ENCODE data around the gene CIZ1. TPM values are rescaled to one million over a fixed set of nuclear protein-coding genes. Genes with fewer than 3 reads are reported as not detected.

CIZ1 gene
- total and polyA plus RNA-seq, 3 donors from 2014 or later = 114 to 159 (median 115) TPM

GRCh38 chr9:128218172-128218517 lies 26.8 kb upstream of the CIZ1 start:
- no peaks in the 10 kb centered on the region for H3K9me3 ChIP-seq
- no peak for TF ChIP-seq POLR2A (IDR thresholded peaks at IDR 0.05)
- TF ChIP-seq CTCF (IDR thresholded peaks at IDR 0.05) = no peak
- no peaks in the 10 kb centered on the region for H3K4me1 ChIP-seq
- no peak for DNase-seq
- H3K27me3 ChIP-seq = no peaks in the 10 kb centered on the region
- H3K36me3 ChIP-seq (ENCODE audit: low read depth, missing control alignments) = no peaks in the 10 kb centered on the region
- peak overlapping the region in 1 of 2 donors; percentile 9 for H3K4me3 ChIP-seq
- intact Hi-C loops (cut with DNase I; ENCODE audit: low total_unique reads) = no loop called here
- H3K27ac ChIP-seq = no peak overlapping the region
- 59 to 61% methylated on average over 11 of the region's 11 CpGs for WGBS, 2 donors

GRCh38 chr9:128216781-128217553 lies 25.6 kb upstream of the CIZ1 start:
- no peaks in the 10 kb centered on the region for H3K27me3 ChIP-seq
- H3K36me3 ChIP-seq (ENCODE audit: low read depth, missing control alignments) = no peaks in the 10 kb centered on the region
- DNase-seq = no peak
- intact Hi-C loops (cut with DNase I; ENCODE audit: low total_unique reads) = no loop called here
- no peaks in the 10 kb centered on the region for H3K9me3 ChIP-seq
- 90 to 95% methylated on average over 10 to 16 of the region's 16 CpGs for WGBS, 2 donors
- H3K4me1 ChIP-seq = no peaks in the 10 kb centered on the region
- no peak overlapping the region for H3K27ac ChIP-seq
- no peak for TF ChIP-seq POLR2A (IDR thresholded peaks at IDR 0.05)
- TF ChIP-seq CTCF (IDR thresholded peaks at IDR 0.05) = no peak
- H3K4me3 ChIP-seq = no peak overlapping the region

- no peaks in the 10 kb centered on the region for H3K9me3 ChIP-seq
- no peaks in the 10 kb centered on the region for H3K27me3 ChIP-seq
- H3K27ac ChIP-seq = no peak overlapping the region
- no peak for DNase-seq
- H3K4me3 ChIP-seq = no peak overlapping the region
- intact Hi-C loops (cut with DNase I; ENCODE audit: low total_unique reads) = no loop called here
- H3K4me1 ChIP-seq = no peaks in the 10 kb centered on the region
- H3K36me3 ChIP-seq (ENCODE audit: low read depth, missing control alignments) = no peaks in the 10 kb centered on the region
- TF ChIP-seq POLR2A (IDR thresholded peaks at IDR 0.05) = no peak
- no peak for TF ChIP-seq CTCF (IDR thresholded peaks at IDR 0.05)
- WGBS, 2 donors = 59 to 66% methylated on average over 10 of the region's 10 CpGs
These were observed 24.4 kb upstream of the CIZ1 start for GRCh38 chr9:128215491-128216409.

GRCh38 chr9:128214571-128215490 lies 23.5 kb upstream of the CIZ1 start:
- WGBS, 2 donors = 73 to 77% methylated on average over 19 to 21 of the region's 21 CpGs
- Histone ChIP-seq H3K4me1 (no peaks in the 10 kb centered on the region), H3K27me3 (no peaks in the 10 kb centered on the region), H3K4me3 (no peak overlapping the region), H3K27ac (no peak overlapping the region), H3K9me3 (no peaks in the 10 kb centered on the region), H3K36me3 (ENCODE audit: low read depth, missing control alignments) (no peaks in the 10 kb centered on the region)
- TF ChIP-seq POLR2A (IDR thresholded peaks at IDR 0.05) = no peak
- no peak for TF ChIP-seq CTCF (IDR thresholded peaks at IDR 0.05)
- intact Hi-C loops (cut with DNase I; ENCODE audit: low total_unique reads) = no loop called here
- no peak for DNase-seq
